Measurements from ENCODE around the gene SPATA12.

SPATA12 gene

GRCh38 chr3:57017459-57017845, 43.0 kb upstream of the SPATA12 start:
- Histone ChIP-seq H3K27me3 (no peaks in the 10 kb centered on the region), H3K36me3 (no peaks in the 10 kb centered on the region), H3K4me1 (ENCODE audit: control insufficient read depth in 1 of 2, insufficient read depth in 1 of 2, low read depth in 1 of 2, low read length in 1 of 2) (no peaks in the 10 kb centered on the region), H3K27ac (no peak overlapping the region), H3K4me3 (ENCODE audit: low read depth in 1 of 2, low read length in 1 of 2) (no peak overlapping the region), H3K9me3 (no peaks in the 10 kb centered on the region)
- TF ChIP-seq, protein P1, sequence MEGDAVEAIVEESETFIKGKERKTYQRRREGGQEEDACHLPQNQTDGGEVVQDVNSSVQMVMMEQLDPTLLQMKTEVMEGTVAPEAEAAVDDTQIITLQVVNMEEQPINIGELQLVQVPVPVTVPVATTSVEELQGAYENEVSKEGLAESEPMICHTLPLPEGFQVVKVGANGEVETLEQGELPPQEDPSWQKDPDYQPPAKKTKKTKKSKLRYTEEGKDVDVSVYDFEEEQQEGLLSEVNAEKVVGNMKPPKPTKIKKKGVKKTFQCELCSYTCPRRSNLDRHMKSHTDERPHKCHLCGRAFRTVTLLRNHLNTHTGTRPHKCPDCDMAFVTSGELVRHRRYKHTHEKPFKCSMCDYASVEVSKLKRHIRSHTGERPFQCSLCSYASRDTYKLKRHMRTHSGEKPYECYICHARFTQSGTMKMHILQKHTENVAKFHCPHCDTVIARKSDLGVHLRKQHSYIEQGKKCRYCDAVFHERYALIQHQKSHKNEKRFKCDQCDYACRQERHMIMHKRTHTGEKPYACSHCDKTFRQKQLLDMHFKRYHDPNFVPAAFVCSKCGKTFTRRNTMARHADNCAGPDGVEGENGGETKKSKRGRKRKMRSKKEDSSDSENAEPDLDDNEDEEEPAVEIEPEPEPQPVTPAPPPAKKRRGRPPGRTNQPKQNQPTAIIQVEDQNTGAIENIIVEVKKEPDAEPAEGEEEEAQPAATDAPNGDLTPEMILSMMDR (IDR thresholded peaks at IDR 0.05) = no peak

DNA sequence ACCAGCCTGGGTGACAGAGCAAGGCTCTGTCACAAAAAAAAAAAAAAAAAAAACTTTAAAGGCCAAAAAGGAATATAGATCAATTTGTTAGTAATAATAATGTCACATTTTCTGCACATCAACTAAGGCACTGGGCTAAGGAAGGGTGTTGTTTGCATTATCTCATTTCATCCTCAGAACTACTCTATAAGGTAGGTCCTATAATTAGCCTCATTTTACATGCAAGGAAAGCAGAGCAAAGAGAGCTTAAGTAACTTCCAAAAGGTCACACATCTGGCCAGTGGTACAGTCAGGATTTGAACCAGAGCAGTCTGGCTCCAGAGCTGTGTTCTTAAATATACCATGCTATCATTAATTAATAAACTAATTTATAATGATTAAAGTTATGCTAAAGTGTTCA, 42.2 kb upstream of the SPATA12 start:
- H3K4me1 ChIP-seq (ENCODE audit: control insufficient read depth in 1 of 2, insufficient read depth in 1 of 2, low read depth in 1 of 2, low read length in 1 of 2) = no peaks in the 10 kb centered on the region
- H3K36me3 ChIP-seq = no peaks in the 10 kb centered on the region
- no peak overlapping the region for H3K4me3 ChIP-seq (ENCODE audit: low read depth in 1 of 2, low read length in 1 of 2)
- H3K27me3 ChIP-seq = no peaks in the 10 kb centered on the region
- H3K9me3 ChIP-seq = no peaks in the 10 kb centered on the region
- no peak overlapping the region for H3K27ac ChIP-seq
- TF ChIP-seq, protein P1 (IDR thresholded peaks at IDR 0.05) = no peak

GRCh38 chr3:57019057-57019456, 41.4 kb upstream of the SPATA12 start:
- H3K36me3 ChIP-seq = no peaks in the 10 kb centered on the region
- H3K27ac ChIP-seq = no peak overlapping the region
- TF ChIP-seq, protein P1 (IDR thresholded peaks at IDR 0.05) = no peak
- H3K27me3 ChIP-seq = no peaks in the 10 kb centered on the region
- no peak overlapping the region for H3K4me3 ChIP-seq (ENCODE audit: low read depth in 1 of 2, low read length in 1 of 2)
- H3K9me3 ChIP-seq = no peaks in the 10 kb centered on the region
- H3K4me1 ChIP-seq (ENCODE audit: control insufficient read depth in 1 of 2, insufficient read depth in 1 of 2, low read depth in 1 of 2, low read length in 1 of 2) = no peaks in the 10 kb centered on the region

- Histone ChIP-seq H3K27ac (no peak overlapping the region), H3K9me3 (no peaks in the 10 kb centered on the region), H3K4me3 (ENCODE audit: low read depth in 1 of 2, low read length in 1 of 2) (no peak overlapping the region), H3K36me3 (no peaks in the 10 kb centered on the region), H3K27me3 (no peaks in the 10 kb centered on the region), H3K4me1 (ENCODE audit: control insufficient read depth in 1 of 2, insufficient read depth in 1 of 2, low read depth in 1 of 2, low read length in 1 of 2) (no peaks in the 10 kb centered on the region)
- TF ChIP-seq, protein P1 (IDR thresholded peaks at IDR 0.05) = no peak
These were observed 35.2 kb upstream of the SPATA12 start for GRCh38 chr3:57025237-57025636.

GRCh38 chr3:57026944-57027343, 33.5 kb upstream of the SPATA12 start:
- no peaks in the 10 kb centered on the region for H3K9me3 ChIP-seq
- H3K4me3 ChIP-seq (ENCODE audit: low read depth in 1 of 2, low read length in 1 of 2) = no peak overlapping the region
- H3K4me1 ChIP-seq (ENCODE audit: control insufficient read depth in 1 of 2, insufficient read depth in 1 of 2, low read depth in 1 of 2, low read length in 1 of 2) = peaks cover 2 to 7% of the 10 kb centered on the region in 2 experiments
- no peak overlapping the region for H3K27ac ChIP-seq
- no peaks in the 10 kb centered on the region for H3K27me3 ChIP-seq
- H3K36me3 ChIP-seq = no peaks in the 10 kb centered on the region
- TF ChIP-seq, protein P1 (IDR thresholded peaks at IDR 0.05) = no peak

GRCh38 chr3:57029383-57029782, 31.1 kb upstream of the SPATA12 start:
- H3K27ac ChIP-seq = no peak overlapping the region
- peaks cover 4 to 13% of the 10 kb centered on the region in 2 experiments for H3K4me1 ChIP-seq (ENCODE audit: control insufficient read depth in 1 of 2, insufficient read depth in 1 of 2, low read depth in 1 of 2, low read length in 1 of 2)
- H3K36me3 ChIP-seq = no peaks in the 10 kb centered on the region
- H3K9me3 ChIP-seq = no peaks in the 10 kb centered on the region
- TF ChIP-seq, protein P1 (IDR thresholded peaks at IDR 0.05) = no peak
- no peak overlapping the region for H3K4me3 ChIP-seq (ENCODE audit: low read depth in 1 of 2, low read length in 1 of 2)
- H3K27me3 ChIP-seq = no peaks in the 10 kb centered on the region

Measured in neutrophil (primary cell).